Measurements from ENCODE around the gene XPNPEP2.

Gene XPNPEP2

GRCh38 chrX:129695937-129696336 lies 42.8 kb upstream of the XPNPEP2 start:
- H3K4me3 ChIP-seq (ENCODE audit: low read depth, low read length), result no peak overlapping the region
- TF ChIP-seq CTCF (IDR thresholded peaks at IDR 0.05; ENCODE audit: low read depth, low read length, missing control alignments), result no peak
- no peak for DNase-seq (ENCODE audit: low read depth)
- in situ Hi-C loops (cut with HindIII; ENCODE audit: low sequenced_read_pairs), result no loop called here

- no peak for TF ChIP-seq CTCF (IDR thresholded peaks at IDR 0.05; ENCODE audit: low read depth, low read length, missing control alignments)
- DNase-seq (ENCODE audit: low read depth), result no peak
- H3K4me3 ChIP-seq (ENCODE audit: low read depth, low read length), result no peak overlapping the region
- in situ Hi-C loops (cut with HindIII; ENCODE audit: low sequenced_read_pairs), result no loop called here
These were observed 42.2 kb upstream of the XPNPEP2 start for GRCh38 chrX:129696463-129697155.

GRCh38 chrX:129697204-129697829 lies 41.5 kb upstream of the XPNPEP2 start:
- no peak for TF ChIP-seq CTCF (IDR thresholded peaks at IDR 0.05; ENCODE audit: low read depth, low read length, missing control alignments)
- no peak overlapping the region for H3K4me3 ChIP-seq (ENCODE audit: low read depth, low read length)

GRCh38 chrX:129698150-129698549 lies 40.6 kb upstream of the XPNPEP2 start:
- no peak for TF ChIP-seq CTCF (IDR thresholded peaks at IDR 0.05; ENCODE audit: low read depth, low read length, missing control alignments)
- no peak overlapping the region for H3K4me3 ChIP-seq (ENCODE audit: low read depth, low read length)
- DNase-seq (ENCODE audit: low read depth), result no peak
- in situ Hi-C loops (cut with HindIII; ENCODE audit: low sequenced_read_pairs), result no loop called here

More at GRCh38 chrX:129697204-129697829, 41.5 kb upstream of the XPNPEP2 start:
- in situ Hi-C loops (cut with HindIII; ENCODE audit: low sequenced_read_pairs), result no loop called here
- no peak for DNase-seq (ENCODE audit: low read depth)

GRCh38 chrX:129700536-129700935 lies 38.2 kb upstream of the XPNPEP2 start:
- no peak for DNase-seq (ENCODE audit: low read depth)
- no peak for TF ChIP-seq CTCF (IDR thresholded peaks at IDR 0.05; ENCODE audit: low read depth, low read length, missing control alignments)
- H3K4me3 ChIP-seq (ENCODE audit: low read depth, low read length), result no peak overlapping the region
- in situ Hi-C loops (cut with HindIII; ENCODE audit: low sequenced_read_pairs), result loop anchor here (25.0 kb wide), 1 partner anchor 88 kb away; no protein-coding TSS in a partner anchor

- no peak for TF ChIP-seq CTCF (IDR thresholded peaks at IDR 0.05; ENCODE audit: low read depth, low read length, missing control alignments)
- in situ Hi-C loops (cut with HindIII; ENCODE audit: low sequenced_read_pairs), result loop anchor here (25.0 kb wide), 1 partner anchor 89 kb away; no protein-coding TSS in a partner anchor
- no peak overlapping the region for H3K4me3 ChIP-seq (ENCODE audit: low read depth, low read length)
- peak; percentile 87 for DNase-seq (ENCODE audit: low read depth)
These were observed 37.1 kb upstream of the XPNPEP2 start for GRCh38 chrX:129701624-129702069.

Measured in astrocyte of the cerebellum (primary cell).